GM19099 (cell line): ENCODE data around the gene GNGT1.

Experiments
- POLR2A ChIP-seq: IDR thresholded peaks from 3 replicates; pipeline ENCODE4 v1.6.1; 2011; ENCODE audit warnings: low read depth; ENCODE audit not compliant: insufficient read length; ENCODE audit errors: extremely low read depth

GNGT1 gene

DNA sequence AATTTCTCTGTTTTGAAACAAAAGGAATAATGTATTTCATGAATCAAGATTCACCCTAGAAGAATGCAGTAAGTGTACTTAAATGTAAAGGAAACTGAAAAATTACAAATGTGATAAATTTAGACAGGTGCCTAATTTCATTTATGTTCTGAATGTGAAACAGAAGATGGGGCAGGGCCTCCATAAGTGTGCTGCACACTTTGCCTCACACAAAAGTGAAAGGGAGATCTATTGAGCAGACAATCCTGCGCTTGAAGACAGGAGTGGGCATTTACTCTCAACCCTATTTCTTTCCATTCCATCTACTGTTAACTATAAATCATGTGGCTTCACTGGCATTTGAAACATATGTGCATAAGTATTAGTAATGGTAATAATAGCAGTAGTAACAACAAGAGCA lies 51.4 kb downstream of the GNGT1 start:
- TF ChIP-seq POLR2A = no peak

DNA sequence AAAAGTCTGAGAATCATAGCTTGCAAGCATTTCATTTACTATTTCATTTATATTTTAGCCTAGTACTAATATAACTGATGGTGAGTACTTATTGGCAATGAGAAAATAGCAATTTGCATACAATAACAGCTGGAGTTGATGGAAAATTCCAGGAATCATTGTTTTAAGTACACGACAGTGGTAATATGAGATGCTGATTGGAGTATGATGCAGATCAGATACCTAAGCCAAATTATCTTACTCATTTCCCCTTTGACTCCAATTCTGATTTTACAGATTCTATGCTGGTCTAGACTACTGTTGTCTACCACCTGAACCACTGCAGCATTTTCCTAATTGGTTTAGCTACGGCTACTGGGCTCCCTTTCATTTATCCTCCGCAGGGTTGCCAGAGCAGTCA lies 51.8 kb downstream of the GNGT1 start:
- TF ChIP-seq POLR2A = no peak

DNA sequence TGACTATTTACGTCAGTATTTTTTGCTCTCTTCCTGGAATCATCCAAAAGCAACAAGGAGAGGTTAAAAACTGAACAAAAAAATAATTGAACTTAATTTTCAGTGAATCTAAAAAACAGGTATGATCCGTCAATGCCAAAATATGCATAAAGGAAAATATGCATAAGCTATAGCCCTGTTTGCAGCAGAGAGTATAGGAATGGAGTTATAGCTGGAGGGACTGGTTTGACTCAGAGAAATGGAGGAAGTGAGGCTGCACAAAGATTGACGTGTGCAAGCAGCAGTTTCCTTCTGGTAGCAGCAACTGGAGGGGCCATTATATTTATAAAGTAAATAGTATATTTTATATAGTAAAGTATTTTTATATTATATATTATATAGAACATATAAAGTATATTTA lies 52.3 kb downstream of the GNGT1 start:
- no peak for TF ChIP-seq POLR2A
